ENCODE data around the gene GPBAR1. TPM values are rescaled to one million over a fixed set of nuclear protein-coding genes. Genes with fewer than 3 reads are reported as not detected.
"Not testable (repeated sequence)": the region's sequence is repeated elsewhere in the genome, so short reads cannot be mapped to it uniquely, and the experiment has no call there.

Gene GPBAR1
- total RNA-seq, 2 experiments from 2014 or later: 0.16 to 0.45 TPM

GRCh38 chr2:218307415-218308090 is 46.7 kb downstream of the GPBAR1 start:
- Mint-ChIP-seq H3K36me3 (ENCODE audit: low read depth) (no peaks in the 10 kb centered on the region), H3K4me3 (no peak overlapping the region), H3K27ac (no peak overlapping the region), H3K4me1 (ENCODE audit: low read depth) (peaks cover 3% of the 10 kb centered on the region), H3K9me3 (no peaks in the 10 kb centered on the region), H3K27me3 (no peaks in the 10 kb centered on the region)
- ChIA-PET POLR2A (no interaction called here), CTCF (interaction anchor here (1.0 to 2.1 kb wide), 2 partner anchors 49 to 159 kb away, joined by 3 to 10 read pairs; partner anchors contain the start of gene CATIP)
- ATAC-seq (no peak), DNase-seq (no peak)
- no peak for TF ChIP-seq CTCF (IDR thresholded peaks at IDR 0.05)
- intact Hi-C loops (cut with micrococcal nuclease): no loop called here

GRCh38 chr2:218310853-218311540 is 50.2 kb downstream of the GPBAR1 start:
- Mint-ChIP-seq H3K36me3 (ENCODE audit: low read depth) (no peaks in the 10 kb centered on the region), H3K9me3 (no peaks in the 10 kb centered on the region), H3K27me3 (no peaks in the 10 kb centered on the region), H3K27ac (no peak overlapping the region), H3K4me3 (no peak overlapping the region), H3K4me1 (ENCODE audit: low read depth) (peaks cover 9% of the 10 kb centered on the region)
- ChIA-PET CTCF (no interaction called here), POLR2A (no interaction called here)
- ATAC-seq (no peak), DNase-seq (no peak)
- TF ChIP-seq CTCF (IDR thresholded peaks at IDR 0.05): no peak
- intact Hi-C loops (cut with micrococcal nuclease): no loop called here

- H3K36me3 Mint-ChIP-seq (ENCODE audit: low read depth); CTCF ChIA-PET; ATAC-seq; H3K27me3 Mint-ChIP-seq; H3K4me3 Mint-ChIP-seq; H3K9me3 Mint-ChIP-seq; DNase-seq; intact Hi-C loops (cut with micrococcal nuclease); H3K27ac Mint-ChIP-seq: not testable (repeated sequence)
- POLR2A ChIA-PET: interaction anchor here (0.6 kb wide), 2 partner anchors 13 to 459 kb away, joined by 3 read pairs; no protein-coding TSS in a partner anchor
- peaks cover 15% of the 10 kb centered on the region for H3K4me1 Mint-ChIP-seq (ENCODE audit: low read depth)
Observed at GRCh38 chr2:218311541-218312266, 50.9 kb downstream of the GPBAR1 start.

- no peak for TF ChIP-seq CTCF (IDR thresholded peaks at IDR 0.05)
- ATAC-seq (no peak), DNase-seq (no peak)
- H3K27ac Mint-ChIP-seq: no peak overlapping the region
- no peak overlapping the region for H3K4me3 Mint-ChIP-seq
- no peaks in the 10 kb centered on the region for H3K9me3 Mint-ChIP-seq
- CTCF ChIA-PET: no interaction called here
- intact Hi-C loops (cut with micrococcal nuclease): no loop called here
- peaks cover 21% of the 10 kb centered on the region for H3K4me1 Mint-ChIP-seq (ENCODE audit: low read depth)
- POLR2A ChIA-PET: interaction anchor here (0.6 kb wide), 1 partner anchor 14 kb away, joined by 3 read pairs; no protein-coding TSS in a partner anchor
- peaks cover 2% of the 10 kb centered on the region for H3K36me3 Mint-ChIP-seq (ENCODE audit: low read depth)
- H3K27me3 Mint-ChIP-seq: no peaks in the 10 kb centered on the region
Observed at GRCh38 chr2:218312267-218312756, 51.5 kb downstream of the GPBAR1 start.

- no peaks in the 10 kb centered on the region for H3K27me3 Mint-ChIP-seq
- TF ChIP-seq CTCF (IDR thresholded peaks at IDR 0.05): no peak
- peaks cover 2% of the 10 kb centered on the region for H3K36me3 Mint-ChIP-seq (ENCODE audit: low read depth)
- CTCF ChIA-PET: no interaction called here
- DNase-seq: no peak
- POLR2A ChIA-PET: no interaction called here
- H3K9me3 Mint-ChIP-seq: no peaks in the 10 kb centered on the region
- H3K4me1 Mint-ChIP-seq (ENCODE audit: low read depth): peaks cover 26% of the 10 kb centered on the region
- no peak overlapping the region for H3K27ac Mint-ChIP-seq
- H3K4me3 Mint-ChIP-seq: no peak overlapping the region
- intact Hi-C loops (cut with micrococcal nuclease): no loop called here
- no peak for ATAC-seq
Observed at GRCh38 chr2:218313356-218313755, 52.5 kb downstream of the GPBAR1 start.

Small RNA genes within 50 kb of the gene (microRNA-seq; reads per million reads assigned to microRNA genes)
- 1.8 reads per million for gene MIR6513 (ENCODE audit: borderline microRNAs expressed, borderline replicate concordance)

Other genes starting within 250 kb of the GPBAR1 start
- gene RUFY4, start 191.8 kb upstream of the GPBAR1 start, total RNA-seq: under 1 TPM; 0.76 to 0.88 TPM
- under 1 TPM; 0.22 to 0.27 TPM for gene CXCR2, start 135.0 kb upstream of the GPBAR1 start, total RNA-seq
- not detected for gene CXCR1, start 94.1 kb upstream of the GPBAR1 start, total RNA-seq
- 100 to 1,000 TPM; 636 to 644 TPM for gene ARPC2, start 43.8 kb upstream of the GPBAR1 start, total RNA-seq
- gene AAMP, start 9.1 kb downstream of the GPBAR1 start, total RNA-seq: 10 to 100 TPM; 75.8 to 82.8 TPM
- gene PNKD, start 9.5 kb downstream of the GPBAR1 start, total RNA-seq: 10 to 100 TPM; 19.8 to 24.4 TPM
- gene TMBIM1, start 31.5 kb downstream of the GPBAR1 start, total RNA-seq: 10 to 100 TPM; 53.5 to 57.9 TPM
- not detected for gene CATIP, start 95.8 kb downstream of the GPBAR1 start, total RNA-seq
- under 1 TPM; 0.13 to 0.23 TPM for gene SLC11A1, start 121.3 kb downstream of the GPBAR1 start, total RNA-seq
- 10 to 100 TPM; 85.8 to 94.7 TPM for gene CTDSP1, start 138.9 kb downstream of the GPBAR1 start, total RNA-seq
- not detected for gene VIL1, start 158.1 kb downstream of the GPBAR1 start, total RNA-seq

All from activated CD8-positive, alpha-beta T cell treated with anti-CD3 and anti-CD28 coated beads for 36 hours (primary cell).